AG09319 (cell line): ENCODE data around the gene GABBR2.

Experiments
- DNase-seq: peaks from one replicate; pipeline ENCODE4 v3.0.0-alpha.2; 2010; ENCODE audit warnings: low read depth; ENCODE audit errors: extremely low read depth
- CTCF ChIP-seq: IDR thresholded peaks from 2 replicates; pipeline ENCODE4 v1.5.1; 2011; ENCODE audit warnings: low read depth, mild to moderate bottlenecking, inconsistent platforms, low read length, moderate library complexity

The GABBR2 gene

GRCh38 chr9:98356953-98357690, 351.6 kb downstream of the GABBR2 start:
- no peak for DNase-seq
- TF ChIP-seq CTCF, result no peak

GRCh38 chr9:98356326-98356725, 352.4 kb downstream of the GABBR2 start:
- no peak for DNase-seq

GRCh38 chr9:98351370-98351769, 357.4 kb downstream of the GABBR2 start:
- no peak for TF ChIP-seq CTCF
- no peak for DNase-seq

More at GRCh38 chr9:98356326-98356725, 352.4 kb downstream of the GABBR2 start:
- TF ChIP-seq CTCF, result no peak

GRCh38 chr9:98347642-98348041, 361.1 kb downstream of the GABBR2 start:
- DNase-seq, result no peak
- TF ChIP-seq CTCF, result no peak

GRCh38 chr9:98345011-98345410, 363.7 kb downstream of the GABBR2 start:
- DNase-seq, result no peak
- TF ChIP-seq CTCF, result no peak

- no peak for DNase-seq
- TF ChIP-seq CTCF, result no peak
These were observed 364.2 kb downstream of the GABBR2 start for GRCh38 chr9:98344581-98344980.

- no peak for DNase-seq
- TF ChIP-seq CTCF, result no peak
These were observed 365.9 kb downstream of the GABBR2 start for GRCh38 chr9:98342820-98343210.
